ENCODE measurements around the gene STAC.

- TF ChIP-seq CTCF (conservative IDR thresholded peaks at IDR 0.05) (no peak), ZFX (IDR thresholded peaks at IDR 0.05) (no peak)
Observed at GRCh38 chr3:36596419-36596818, 216.1 kb downstream of the STAC start.
